ENCODE measurements around the gene RNF224.

Gene RNF224

DNA sequence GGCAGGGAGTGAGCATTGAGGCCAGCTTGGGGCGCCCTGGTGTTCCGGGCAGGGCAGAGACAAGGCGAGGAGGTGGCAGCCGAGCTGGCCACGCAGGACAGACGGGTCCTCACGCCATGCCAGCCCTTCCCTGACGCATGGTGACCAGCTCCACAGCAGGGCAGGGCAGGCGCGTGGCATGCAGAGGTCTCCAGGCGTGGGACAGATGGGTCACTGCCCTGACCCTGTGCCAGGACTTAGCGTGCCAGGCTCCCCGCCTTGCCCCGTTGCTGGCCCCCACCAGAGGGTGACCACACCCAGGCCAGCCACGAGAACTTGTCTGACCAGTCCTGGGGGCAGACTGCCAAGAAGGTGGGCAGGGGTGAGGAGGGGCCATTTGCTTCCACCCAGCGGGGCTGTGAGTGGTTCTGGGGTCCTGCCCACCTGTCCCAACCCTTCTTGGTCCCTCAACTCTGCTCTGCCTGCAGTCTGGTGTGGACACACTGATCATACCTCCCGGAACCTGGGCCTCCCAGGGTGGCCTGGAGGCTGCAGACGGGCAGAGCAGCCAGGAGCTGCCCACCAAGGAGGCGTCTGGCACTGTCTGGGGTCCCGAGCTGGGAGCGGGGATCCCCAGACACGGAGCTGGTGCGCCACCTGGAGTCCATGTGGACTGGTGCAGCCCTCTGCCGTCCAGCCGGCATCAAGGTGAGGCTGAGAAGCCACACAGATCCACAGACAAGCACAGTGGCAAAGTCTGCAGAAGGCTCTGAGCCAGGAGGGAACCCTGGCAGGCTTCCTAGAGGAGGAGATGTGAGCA lies at the start of gene RNF224:
Gene RNF224 (plus strand): TSS at position 449 of the 799 bp plus-strand sequence. CDS start 834 bp downstream, outside the sequence.
- DNase-seq (ENCODE audit: low spot score), result peak; percentile 87

DNA sequence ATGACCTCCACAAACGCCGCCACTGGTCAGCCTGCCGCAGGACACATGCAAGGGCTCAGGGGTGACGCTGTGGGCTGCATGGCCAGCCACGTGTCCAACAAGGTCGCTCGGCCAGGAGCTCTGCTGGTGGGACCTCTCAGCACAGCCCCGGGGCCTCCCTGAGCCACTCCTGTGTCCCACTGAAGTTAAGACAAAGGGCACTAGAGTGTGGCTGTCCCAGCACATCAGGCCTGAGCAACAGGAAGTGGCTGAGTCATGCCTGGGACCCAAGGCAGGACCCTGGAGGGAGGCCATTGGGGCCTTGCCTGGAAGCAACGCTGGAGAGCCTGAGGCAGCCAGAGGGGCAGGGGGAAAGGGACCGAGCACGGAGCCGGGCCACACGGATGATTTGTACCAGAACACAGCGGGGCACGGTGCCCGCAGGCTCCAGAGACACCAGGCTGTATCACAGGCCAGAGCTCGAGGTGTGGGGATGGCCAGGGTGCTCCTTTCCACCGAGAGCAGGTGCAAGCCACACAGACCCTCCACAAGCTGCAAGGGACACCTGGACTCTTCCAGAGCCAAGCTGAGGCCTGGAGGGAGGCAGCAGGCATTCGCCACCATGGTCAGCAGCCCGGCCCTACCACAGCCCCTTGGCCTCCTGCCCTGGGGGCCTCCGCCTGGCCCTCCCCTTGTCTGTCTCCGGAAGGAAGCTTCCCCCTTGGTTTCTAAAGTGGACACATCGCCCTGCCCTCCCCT lies 48.9 kb upstream of the RNF224 start:
- DNase-seq (ENCODE audit: low spot score), result peak; percentile 44

- DNase-seq (ENCODE audit: low spot score), result no peak
These were observed 48.2 kb upstream of the RNF224 start for GRCh38 chr9:137178939-137179630.

- no peak for DNase-seq (ENCODE audit: low spot score)
These were observed 47.5 kb upstream of the RNF224 start for GRCh38 chr9:137179761-137180160.

GRCh38 chr9:137180491-137180890 lies 46.8 kb upstream of the RNF224 start:
- no peak for DNase-seq (ENCODE audit: low spot score)

DNA sequence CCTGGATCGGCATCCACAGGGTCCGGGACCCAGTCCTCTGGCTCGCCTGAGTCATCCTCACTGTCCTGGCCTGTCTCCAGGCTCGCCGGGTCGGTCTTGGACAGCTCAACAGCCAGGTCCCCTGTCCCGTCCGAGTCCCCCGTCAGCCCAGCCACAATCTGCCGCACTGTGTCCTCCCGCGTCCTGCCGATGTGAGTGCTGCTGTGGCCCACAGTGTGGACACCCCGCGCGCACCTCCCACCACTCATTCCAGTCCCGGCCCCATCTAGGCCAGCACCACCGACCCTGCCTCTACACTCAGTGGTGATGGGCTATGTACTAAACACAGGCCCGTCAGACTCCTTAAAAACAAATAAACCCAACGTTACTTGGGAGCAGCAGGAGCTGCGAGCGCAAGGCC lies 45.6 kb upstream of the RNF224 start:
- no peak for DNase-seq (ENCODE audit: low spot score)

- no peak for DNase-seq (ENCODE audit: low spot score)
These were observed 44.5 kb upstream of the RNF224 start for GRCh38 chr9:137182836-137183235.

GRCh38 chr9:137183980-137184595 lies 43.2 kb upstream of the RNF224 start:
- no peak for DNase-seq (ENCODE audit: low spot score)

DNA sequence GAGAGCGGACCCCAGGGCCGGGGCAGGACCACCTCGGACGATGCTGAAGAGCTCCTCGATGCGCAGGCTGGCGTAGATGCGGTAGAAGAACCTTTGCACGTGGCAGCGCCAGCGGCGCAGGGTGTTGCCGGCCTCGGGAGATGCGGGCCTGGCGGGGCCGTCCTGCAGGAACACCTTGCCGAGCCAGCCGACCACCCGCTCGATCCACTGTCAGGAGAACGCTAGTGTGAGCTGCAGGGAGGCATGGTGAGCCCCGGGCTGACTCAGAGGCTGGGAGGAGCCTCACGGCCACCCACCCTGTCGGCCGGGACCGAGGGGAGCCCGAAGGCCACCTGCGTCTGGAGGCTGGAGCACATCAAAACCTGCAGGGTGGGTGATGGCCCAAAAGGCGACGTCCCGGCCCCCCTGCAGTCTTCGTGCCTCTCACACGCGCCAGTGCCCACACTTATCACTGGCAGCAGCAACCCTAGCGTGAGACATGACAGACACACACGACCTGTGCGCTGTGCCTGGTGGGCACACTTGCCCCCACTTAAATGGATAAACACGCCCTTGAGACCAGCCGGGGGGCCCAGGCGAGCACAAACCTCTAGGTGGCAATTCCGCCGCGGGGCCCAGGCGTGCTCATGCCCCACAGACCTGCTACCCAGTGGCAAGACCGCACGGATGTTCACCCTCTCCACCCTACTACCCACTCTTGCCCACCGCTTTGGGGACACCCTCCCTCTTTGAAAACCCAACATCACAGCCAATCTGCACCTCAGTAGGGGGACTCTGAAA lies 42.2 kb upstream of the RNF224 start:
- DNase-seq (ENCODE audit: low spot score), result no peak

GRCh38 chr9:137185921-137186320 lies 41.4 kb upstream of the RNF224 start:
- no peak for DNase-seq (ENCODE audit: low spot score)

GRCh38 chr9:137186385-137186784 lies 40.9 kb upstream of the RNF224 start:
- DNase-seq (ENCODE audit: low spot score), result no peak

DNA sequence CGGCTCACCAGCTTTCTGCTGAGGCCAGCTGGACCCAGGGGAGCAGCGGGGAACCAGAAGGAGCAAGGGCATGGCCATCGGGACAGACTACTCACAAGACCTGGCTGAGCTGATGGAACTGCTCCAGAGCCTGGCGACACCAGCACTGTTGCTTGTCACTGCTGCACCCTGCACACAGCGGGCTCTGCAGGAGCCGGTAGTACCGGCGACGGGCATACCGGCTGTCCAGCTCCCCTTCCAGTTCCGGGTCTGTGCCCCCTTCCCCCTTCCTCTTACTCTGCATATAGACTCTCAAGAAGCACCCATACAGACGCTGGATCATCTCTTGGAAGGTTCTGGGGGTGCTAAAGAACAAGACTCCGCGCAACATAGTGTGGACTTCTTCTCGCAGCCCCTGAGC lies 39.9 kb upstream of the RNF224 start:
- DNase-seq (ENCODE audit: low spot score), result no peak

GRCh38 chr9:137188086-137188489 lies 39.2 kb upstream of the RNF224 start:
- DNase-seq (ENCODE audit: low spot score), result no peak

DNA sequence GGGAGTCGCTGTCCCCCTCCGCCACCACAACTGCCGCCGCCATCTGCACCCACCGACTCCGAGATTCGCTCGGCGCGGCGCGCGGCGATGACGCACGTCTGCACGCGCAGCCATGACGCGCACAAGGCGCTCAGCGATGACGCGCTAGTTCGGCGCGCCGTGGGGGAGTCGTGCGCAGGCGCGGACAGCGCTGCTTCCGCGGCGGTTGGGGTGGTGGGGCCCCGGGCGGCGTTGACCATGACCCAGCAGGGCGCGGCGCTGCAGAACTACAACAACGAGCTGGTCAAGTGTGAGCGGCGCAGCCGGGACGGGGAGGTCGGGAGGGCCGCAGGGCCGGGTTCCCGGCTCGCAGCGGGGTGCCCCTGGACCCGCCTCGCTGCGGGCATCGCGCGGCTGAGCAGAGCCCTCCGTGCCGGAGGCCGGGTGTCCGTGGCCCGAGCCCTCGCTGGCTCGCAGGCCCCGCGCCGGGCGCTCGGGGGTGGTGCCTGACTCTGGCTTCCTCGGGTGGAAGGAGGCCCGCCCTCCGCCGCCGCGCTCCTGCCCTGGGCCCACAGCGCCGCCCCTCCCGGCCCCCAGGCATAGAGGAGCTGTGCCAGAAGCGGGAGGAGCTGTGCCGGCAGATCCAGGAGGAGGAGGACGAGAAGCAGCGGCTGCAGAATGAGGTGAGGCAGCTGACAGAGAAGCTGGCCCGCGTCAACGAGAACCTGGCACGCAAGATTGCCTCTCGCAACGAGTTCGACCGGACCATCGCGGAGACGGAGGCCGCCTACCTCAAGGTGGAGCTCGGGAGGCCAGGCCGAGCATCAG lies 38.6 kb upstream of the RNF224 start, which contains the start of the genes ANAPC2 and SSNA1:
Gene ANAPC2 (minus strand): TSS at position 71 of the 807 bp plus-strand sequence. CDS start 28 bp downstream, at position 43.
Gene SSNA1 (plus strand): TSS at position 187 of the 807 bp plus-strand sequence. CDS start 51 bp downstream, at position 238.
- DNase-seq (ENCODE audit: low spot score), result peak; percentile 95

DNA sequence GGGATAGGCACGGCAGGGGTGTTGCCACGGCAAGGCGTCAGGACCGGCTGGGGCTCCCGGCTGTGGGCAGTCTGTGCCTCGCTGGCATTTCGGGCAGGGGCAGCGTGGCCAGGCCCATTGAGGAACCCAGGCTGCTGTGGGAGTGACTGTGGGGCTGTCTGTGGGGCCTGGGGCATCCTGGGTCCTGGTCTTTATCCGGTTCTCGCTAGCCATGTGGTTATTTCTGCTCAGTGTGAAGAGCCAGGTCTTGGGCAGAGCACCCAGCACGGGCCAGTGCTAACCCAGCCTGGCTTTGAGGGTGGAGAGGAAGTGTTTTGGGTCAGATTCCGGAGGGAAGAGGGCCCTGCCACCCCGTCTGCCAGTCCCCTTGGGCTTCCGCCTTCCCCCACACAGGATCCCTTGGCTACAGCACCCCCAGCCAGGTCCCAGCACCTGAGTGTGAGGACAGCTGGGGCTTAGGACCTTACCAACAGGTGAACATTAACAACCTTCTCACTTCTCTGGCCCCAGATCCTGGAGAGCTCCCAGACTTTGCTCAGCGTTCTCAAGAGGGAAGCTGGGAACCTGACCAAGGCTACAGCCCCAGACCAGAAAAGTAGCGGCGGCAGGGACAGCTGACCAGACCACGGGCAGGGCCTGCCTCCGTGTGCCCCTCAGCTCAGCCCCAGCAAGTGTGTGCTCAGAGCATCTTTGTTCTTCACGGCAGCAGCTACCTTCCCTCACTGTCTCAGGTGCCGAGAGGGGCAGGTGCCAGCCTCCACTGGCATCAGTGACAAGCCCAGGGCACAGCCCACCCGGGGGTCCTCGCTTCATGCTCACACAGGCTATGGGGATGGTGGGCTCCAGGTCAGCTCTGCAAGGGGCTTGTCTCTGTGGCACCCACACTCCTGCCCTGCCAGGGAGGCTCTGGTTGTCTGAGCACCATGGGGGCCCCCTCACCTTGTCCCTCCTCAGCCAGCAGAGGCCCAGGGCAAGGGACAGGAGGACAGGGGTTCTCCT lies 37.7 kb upstream of the RNF224 start:
- no peak for DNase-seq (ENCODE audit: low spot score)

DNA sequence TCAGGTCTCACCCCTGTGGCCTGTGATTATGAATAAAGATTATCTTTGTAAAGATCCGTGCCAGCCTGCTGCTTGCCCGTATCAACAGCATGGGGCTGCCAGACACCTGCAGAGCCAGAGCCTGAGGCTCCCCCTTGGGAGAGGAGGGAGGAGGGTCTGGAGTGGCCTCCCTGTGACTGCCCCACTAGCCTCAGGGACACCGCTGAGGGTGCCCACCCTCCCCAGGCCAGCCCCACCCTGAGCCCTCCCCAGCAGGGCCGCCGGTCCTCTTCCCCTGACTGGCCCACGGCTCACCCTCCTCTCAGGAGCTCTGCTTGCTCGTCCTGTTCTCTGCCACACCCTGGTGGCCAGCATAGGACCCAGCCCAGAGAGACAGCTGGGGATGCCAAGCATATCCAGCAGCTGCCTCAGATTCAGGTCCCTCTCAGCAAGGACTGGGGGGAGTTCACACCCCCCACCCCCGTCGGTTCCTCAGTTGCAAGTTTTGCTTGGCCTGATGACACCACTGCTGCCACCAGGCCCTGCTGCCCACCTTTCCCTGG lies 36.9 kb upstream of the RNF224 start:
- DNase-seq (ENCODE audit: low spot score), result peak; percentile 23

GRCh38 chr9:137191245-137191644 lies 36.1 kb upstream of the RNF224 start:
- no peak for DNase-seq (ENCODE audit: low spot score)

- DNase-seq (ENCODE audit: low spot score), result no peak
These were observed 35.4 kb upstream of the RNF224 start for GRCh38 chr9:137191691-137192447.
